Measurements from ENCODE around the gene UBE2G2. TPM values are rescaled to one million over a fixed set of nuclear protein-coding genes. Genes with fewer than 3 reads are reported as not detected.

The UBE2G2 gene
- polyA plus RNA-seq, 1 donor (not counting 4 experiments of a cell fraction or from before 2014, with no cell fraction given), result 106 TPM

DNA sequence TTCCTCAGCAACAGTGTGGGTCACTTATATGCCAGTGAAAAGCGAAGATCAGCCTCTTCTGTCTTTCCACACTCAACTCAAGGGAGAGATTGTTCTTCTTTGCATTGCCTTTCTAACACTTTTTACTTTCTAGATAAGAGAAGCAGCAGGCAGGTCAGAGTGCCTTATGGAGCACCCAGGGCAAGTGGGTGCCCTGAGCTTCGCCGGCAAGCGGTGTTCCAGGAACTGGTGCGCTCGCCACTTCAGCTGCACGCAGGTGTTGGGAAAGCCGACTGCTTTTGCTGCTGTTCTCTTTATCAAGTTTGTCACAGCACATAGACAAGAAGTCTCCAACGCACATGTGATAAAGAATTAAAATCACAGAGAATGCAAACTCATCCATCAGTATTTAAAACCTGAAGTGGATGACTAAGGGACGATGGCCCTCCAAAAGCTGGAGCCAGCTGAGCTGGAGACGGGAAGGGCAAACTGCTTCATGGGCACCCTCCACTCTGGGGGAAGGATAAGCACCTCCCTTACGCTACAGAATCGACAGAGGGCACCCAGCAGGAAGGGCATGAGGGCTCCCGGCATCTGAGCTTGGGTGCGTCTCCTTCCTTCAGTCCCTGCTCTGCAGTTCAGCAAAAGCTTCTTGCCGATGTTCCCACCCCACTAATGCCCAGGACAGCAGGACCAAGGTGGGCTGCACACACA, 20.7 kb downstream of the UBE2G2 start:
- TF ChIP-seq EZH2 (IDR thresholded peaks at IDR 0.05; ENCODE audit: low read length), result no peak
- TF ChIP-seq, protein P1, sequence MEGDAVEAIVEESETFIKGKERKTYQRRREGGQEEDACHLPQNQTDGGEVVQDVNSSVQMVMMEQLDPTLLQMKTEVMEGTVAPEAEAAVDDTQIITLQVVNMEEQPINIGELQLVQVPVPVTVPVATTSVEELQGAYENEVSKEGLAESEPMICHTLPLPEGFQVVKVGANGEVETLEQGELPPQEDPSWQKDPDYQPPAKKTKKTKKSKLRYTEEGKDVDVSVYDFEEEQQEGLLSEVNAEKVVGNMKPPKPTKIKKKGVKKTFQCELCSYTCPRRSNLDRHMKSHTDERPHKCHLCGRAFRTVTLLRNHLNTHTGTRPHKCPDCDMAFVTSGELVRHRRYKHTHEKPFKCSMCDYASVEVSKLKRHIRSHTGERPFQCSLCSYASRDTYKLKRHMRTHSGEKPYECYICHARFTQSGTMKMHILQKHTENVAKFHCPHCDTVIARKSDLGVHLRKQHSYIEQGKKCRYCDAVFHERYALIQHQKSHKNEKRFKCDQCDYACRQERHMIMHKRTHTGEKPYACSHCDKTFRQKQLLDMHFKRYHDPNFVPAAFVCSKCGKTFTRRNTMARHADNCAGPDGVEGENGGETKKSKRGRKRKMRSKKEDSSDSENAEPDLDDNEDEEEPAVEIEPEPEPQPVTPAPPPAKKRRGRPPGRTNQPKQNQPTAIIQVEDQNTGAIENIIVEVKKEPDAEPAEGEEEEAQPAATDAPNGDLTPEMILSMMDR (optimal IDR thresholded peaks at IDR 0.05 in 1 of 3, IDR thresholded peaks at IDR 0.05 in 1 of 3, conservative IDR thresholded peaks at IDR 0.05 in 1 of 3; ENCODE audit: extremely low read depth in 1 of 3, insufficient read depth in 2 of 3, low read length in 3 of 3), result no peak
- DNase-seq (ENCODE audit: low read depth, low spot score) (no peak), FAIRE-seq (no peak)
- H3K4me2 ChIP-seq (ENCODE audit: control insufficient read depth, extremely low read depth, insufficient read depth, low read depth, low read length), result no peak overlapping the region
- peaks cover 8 to 21% of the 10 kb centered on the region in 2 experiments for H3K36me3 ChIP-seq (ENCODE audit: control insufficient read depth in 2 of 2, extremely low read depth in 1 of 2, insufficient read depth in 2 of 2, low read length in 2 of 2)
- H3K4me3 ChIP-seq (ENCODE audit: control insufficient read depth in 2 of 3, extremely low read depth in 1 of 3, insufficient read depth in 2 of 3, low read depth in 1 of 3, low read length in 3 of 3), result no peak overlapping the region
- no peaks in the 10 kb centered on the region for H3K9me1 ChIP-seq (ENCODE audit: control insufficient read depth, extremely low read depth, insufficient read depth, low read length)
- H3K4me1 ChIP-seq (ENCODE audit: control insufficient read depth, extremely low read depth, insufficient read depth, low read length), result peaks cover 19% of the 10 kb centered on the region
- no peaks in the 10 kb centered on the region for H3K9me3 ChIP-seq (ENCODE audit: control insufficient read depth, low read depth, low read length)
- H2AFZ ChIP-seq (ENCODE audit: control insufficient read depth, low read length), result no peak overlapping the region
- peaks cover 35% of the 10 kb centered on the region for H3K79me2 ChIP-seq (ENCODE audit: control insufficient read depth, insufficient read depth, low read length)
- dilution Hi-C loops (cut with MboI; ENCODE audit: extremely low pct_ligation_motif_present, low sequenced_read_pairs), result no loop called here
- H3K27ac ChIP-seq (ENCODE audit: control insufficient read depth, insufficient read depth, low read length), result no peak overlapping the region
- no peak overlapping the region for H3K9ac ChIP-seq (ENCODE audit: control insufficient read depth, extremely low read depth, insufficient read depth, low read length)
- no peaks in the 10 kb centered on the region for H3K27me3 ChIP-seq (ENCODE audit: control insufficient read depth, extremely low read depth, insufficient read depth, low read length)
- no peaks in the 10 kb centered on the region for H4K20me1 ChIP-seq (ENCODE audit: control insufficient read depth, extremely low read depth, insufficient read depth, low read length)

DNA sequence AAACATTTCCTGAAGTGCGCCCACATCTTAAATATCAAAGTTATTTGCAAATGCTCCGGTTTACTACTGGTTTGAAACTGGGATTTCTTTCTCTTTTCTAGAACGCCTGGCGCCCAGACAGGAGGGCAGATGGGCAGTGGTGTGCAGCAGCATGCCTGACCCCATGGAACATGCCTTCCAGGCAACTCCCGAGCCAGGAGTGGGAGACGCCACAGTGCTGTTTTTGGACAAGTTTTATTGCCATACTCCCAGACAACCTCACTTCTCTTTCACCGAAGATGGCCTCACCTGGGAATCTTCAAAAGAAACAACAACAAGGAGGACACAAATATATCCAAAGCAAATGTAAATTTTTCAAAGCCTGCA, 21.5 kb downstream of the UBE2G2 start:
- no peak overlapping the region for H3K4me3 ChIP-seq (ENCODE audit: control insufficient read depth in 2 of 3, extremely low read depth in 1 of 3, insufficient read depth in 2 of 3, low read depth in 1 of 3, low read length in 3 of 3)
- H3K9ac ChIP-seq (ENCODE audit: control insufficient read depth, extremely low read depth, insufficient read depth, low read length), result no peak overlapping the region
- H3K9me3 ChIP-seq (ENCODE audit: control insufficient read depth, low read depth, low read length), result no peaks in the 10 kb centered on the region
- no peak overlapping the region for H3K4me2 ChIP-seq (ENCODE audit: control insufficient read depth, extremely low read depth, insufficient read depth, low read depth, low read length)
- no peaks in the 10 kb centered on the region for H3K9me1 ChIP-seq (ENCODE audit: control insufficient read depth, extremely low read depth, insufficient read depth, low read length)
- no peaks in the 10 kb centered on the region for H3K27me3 ChIP-seq (ENCODE audit: control insufficient read depth, extremely low read depth, insufficient read depth, low read length)
- no peak overlapping the region for H2AFZ ChIP-seq (ENCODE audit: control insufficient read depth, low read length)
- FAIRE-seq (no peak), DNase-seq (ENCODE audit: low read depth, low spot score) (no peak)
- H3K27ac ChIP-seq (ENCODE audit: control insufficient read depth, insufficient read depth, low read length), result no peak overlapping the region
- peaks cover 31% of the 10 kb centered on the region for H3K79me2 ChIP-seq (ENCODE audit: control insufficient read depth, insufficient read depth, low read length)
- H4K20me1 ChIP-seq (ENCODE audit: control insufficient read depth, extremely low read depth, insufficient read depth, low read length), result no peaks in the 10 kb centered on the region
- dilution Hi-C loops (cut with MboI; ENCODE audit: extremely low pct_ligation_motif_present, low sequenced_read_pairs), result no loop called here
- TF ChIP-seq, protein P1 (optimal IDR thresholded peaks at IDR 0.05 in 1 of 3, IDR thresholded peaks at IDR 0.05 in 1 of 3, conservative IDR thresholded peaks at IDR 0.05 in 1 of 3; ENCODE audit: extremely low read depth in 1 of 3, insufficient read depth in 2 of 3, low read length in 3 of 3), result no peak
- no peak for TF ChIP-seq EZH2 (IDR thresholded peaks at IDR 0.05; ENCODE audit: low read length)
- H3K4me1 ChIP-seq (ENCODE audit: control insufficient read depth, extremely low read depth, insufficient read depth, low read length), result peaks cover 19% of the 10 kb centered on the region
- H3K36me3 ChIP-seq (ENCODE audit: control insufficient read depth in 2 of 2, extremely low read depth in 1 of 2, insufficient read depth in 2 of 2, low read length in 2 of 2), result peaks cover 7 to 24% of the 10 kb centered on the region in 2 experiments
